HFFc6 (cell line): Measurements from ENCODE around the gene ATF7IP. TPM values are rescaled to one million over a fixed set of nuclear protein-coding genes. Genes with fewer than 3 reads are reported as not detected.

Experiments used
- DNase-seq: peaks from one replicate; pipeline ENCODE4 v3.0.0-alpha.2; 2018
- H3K27ac Mint-ChIP-seq: 2 replicates; pipeline ENCODE4 v1.8.0; 2020; ENCODE audit warnings: mild to moderate bottlenecking, mixed read lengths
- H3K27me3 Mint-ChIP-seq: 2 replicates; pipeline ENCODE4 v1.8.0; 2021; ENCODE audit warnings: mild to moderate bottlenecking, moderate library complexity, mixed read lengths; ENCODE audit not compliant: insufficient read depth
- H3K36me3 Mint-ChIP-seq: 2 replicates; pipeline ENCODE4 v1.8.0; 2021; ENCODE audit warnings: low read depth, mixed read lengths
- H3K4me1 Mint-ChIP-seq: 2 replicates; pipeline ENCODE4 v1.8.0; 2020; ENCODE audit warnings: low read depth, mixed read lengths
- H3K4me3 Mint-ChIP-seq: 2 replicates; pipeline ENCODE4 v1.8.0; 2020; ENCODE audit warnings: mild to moderate bottlenecking, moderate library complexity, mixed read lengths
- H3K9me3 Mint-ChIP-seq: 2 replicates; pipeline ENCODE4 v1.8.0; 2020; ENCODE audit warnings: mild to moderate bottlenecking, mixed read lengths
- CTCF ChIP-seq: fragments of 200-600 bp; sonication (generic); IDR thresholded peaks from 2 replicates; pipeline ENCODE4 v1.5.0; 2021; ENCODE audit warnings: antibody characterized with exemption, mild to moderate bottlenecking
- total RNA-seq, 6 experiments: library from RNA; stranded (reverse); fragmentation: NEBNext Ultra II Directional; extraction: Animal tissue kit (Norgen Biotek cat#: 25700); gene quantifications; 2 replicates in 1 of 6; 3 replicates in 5 of 6; pipeline ENCODE4 v1.2.3, GENCODE V29; 2021

ATF7IP gene
- total RNA-seq, 6 experiments from 2014 or later: 38.3 to 47.3 (median 41.7) TPM

- no peak for TF ChIP-seq CTCF
- DNase-seq: no peak
- Mint-ChIP-seq H3K4me1 (peaks cover 4% of the 10 kb centered on the region; the same call in 1 of the 2 replicates), H3K4me3 (no peak overlapping the region), H3K9me3 (peaks cover 12% of the 10 kb centered on the region; the same call in 1 of the 2 replicates), H3K36me3 (peaks cover 65% of the 10 kb centered on the region), H3K27ac (no peak overlapping the region), H3K27me3 (peaks cover 1% of the 10 kb centered on the region)
Observed at GRCh38 chr12:14426792-14427191, 61.3 kb downstream of the ATF7IP start.

- no peak overlapping the region for H3K4me3 Mint-ChIP-seq
- no peak overlapping the region for H3K27ac Mint-ChIP-seq
- no peak for TF ChIP-seq CTCF
- DNase-seq: no peak
- peaks cover under 1% of the 10 kb centered on the region; the same call in 1 of the 2 replicates for H3K9me3 Mint-ChIP-seq
- peaks cover 54% of the 10 kb centered on the region for H3K36me3 Mint-ChIP-seq
- peaks cover 1% of the 10 kb centered on the region for H3K27me3 Mint-ChIP-seq
- H3K4me1 Mint-ChIP-seq: peaks cover 4% of the 10 kb centered on the region; the same call in 1 of the 2 replicates
Observed at GRCh38 chr12:14427929-14428328, 62.4 kb downstream of the ATF7IP start.

GRCh38 chr12:14430394-14430986 lies 65.0 kb downstream of the ATF7IP start:
- no peak overlapping the region for H3K4me3 Mint-ChIP-seq
- H3K27me3 Mint-ChIP-seq: peaks cover 1% of the 10 kb centered on the region; the same call in 1 of the 2 replicates
- DNase-seq: no peak
- H3K36me3 Mint-ChIP-seq: peaks cover 30% of the 10 kb centered on the region
- peaks cover 4% of the 10 kb centered on the region; the same call in 1 of the 2 replicates for H3K4me1 Mint-ChIP-seq
- H3K9me3 Mint-ChIP-seq: no peaks in the 10 kb centered on the region
- H3K27ac Mint-ChIP-seq: no peak overlapping the region
- TF ChIP-seq CTCF: no peak

GRCh38 chr12:14431975-14432374 lies 66.5 kb downstream of the ATF7IP start:
- Mint-ChIP-seq H3K36me3 (peaks cover 23% of the 10 kb centered on the region), H3K27me3 (peaks cover 1% of the 10 kb centered on the region; the same call in 1 of the 2 replicates), H3K9me3 (no peaks in the 10 kb centered on the region), H3K4me3 (no peak overlapping the region; the same call in 1 of the 2 replicates), H3K4me1 (no peaks in the 10 kb centered on the region), H3K27ac (no peak overlapping the region)
- DNase-seq: no peak
- TF ChIP-seq CTCF: no peak

GRCh38 chr12:14435627-14436026 lies 70.1 kb downstream of the ATF7IP start:
- no peak for TF ChIP-seq CTCF
- peaks cover 17% of the 10 kb centered on the region for H3K36me3 Mint-ChIP-seq
- no peaks in the 10 kb centered on the region for H3K4me1 Mint-ChIP-seq
- no peak overlapping the region for H3K4me3 Mint-ChIP-seq
- H3K27me3 Mint-ChIP-seq: no peaks in the 10 kb centered on the region
- H3K9me3 Mint-ChIP-seq: no peaks in the 10 kb centered on the region
- no peak for DNase-seq
- H3K27ac Mint-ChIP-seq: no peak overlapping the region
